NCI-H1092 (cell line): ENCODE data around the gene CXCL1.

ENCODE experiments used
- DNase-seq: peaks from one replicate; lab custom pipeline; 2025; lab: John Stamatoyannopoulos, UW

CXCL1 gene

GRCh38 chr4:73851293-73851692 lies 17.9 kb upstream of the CXCL1 start:
- no peak for DNase-seq

- no peak for DNase-seq
Observed at GRCh38 chr4:73852771-73853170, 16.4 kb upstream of the CXCL1 start.

GRCh38 chr4:73853246-73853704 lies 15.9 kb upstream of the CXCL1 start, which contains the start of gene PF4V1:
Gene PF4V1, plus strand, starts transcription at chr4:73853296. Its CDS starts 67 bp downstream, at chr4:73853363.
- DNase-seq, result no peak

GRCh38 chr4:73853718-73854473 lies 15.3 kb upstream of the CXCL1 start:
- no peak for DNase-seq

GRCh38 chr4:73855406-73855805 lies 13.8 kb upstream of the CXCL1 start:
- DNase-seq, result no peak

- no peak for DNase-seq
Observed at GRCh38 chr4:73856518-73856917, 12.7 kb upstream of the CXCL1 start.

GRCh38 chr4:73859614-73860088 lies 9.5 kb upstream of the CXCL1 start:
- no peak for DNase-seq

- DNase-seq, result no peak
Observed at GRCh38 chr4:73860181-73860580, 9.0 kb upstream of the CXCL1 start.

- DNase-seq, result no peak
Observed at GRCh38 chr4:73860917-73861316, 8.3 kb upstream of the CXCL1 start.

GRCh38 chr4:73862322-73862721 lies 6.9 kb upstream of the CXCL1 start:
- no peak for DNase-seq

- no peak for DNase-seq
Observed at GRCh38 chr4:73864365-73864764, 4.8 kb upstream of the CXCL1 start.

- DNase-seq, result no peak
Observed at GRCh38 chr4:73864961-73865360, 4.2 kb upstream of the CXCL1 start.

GRCh38 chr4:73865431-73866096 lies 3.6 kb upstream of the CXCL1 start:
- DNase-seq, result no peak

- no peak for DNase-seq
Observed at GRCh38 chr4:73866246-73866645, 2.9 kb upstream of the CXCL1 start.

- DNase-seq, result no peak
Observed at GRCh38 chr4:73867783-73868182, 1.4 kb upstream of the CXCL1 start.

GRCh38 chr4:73868206-73869129 lies 725 bp upstream of the CXCL1 start:
- no peak for DNase-seq

GRCh38 chr4:73870260-73870659 lies 1.1 kb downstream of the CXCL1 start:
- DNase-seq, result no peak

- no peak for DNase-seq
Observed at GRCh38 chr4:73870768-73871167, 1.6 kb downstream of the CXCL1 start.

- no peak for DNase-seq
Observed at GRCh38 chr4:73871511-73872310, 2.5 kb downstream of the CXCL1 start.

GRCh38 chr4:73872316-73873108 lies 3.3 kb downstream of the CXCL1 start:
- DNase-seq, result no peak

- no peak for DNase-seq
Observed at GRCh38 chr4:73874386-73874785, 5.2 kb downstream of the CXCL1 start.
